K562 (cell line): ENCODE measurements around the gene GRXCR2. TPM values are rescaled to one million over a fixed set of nuclear protein-coding genes. Genes with fewer than 3 reads are reported as not detected.

Experiments used
- ATAC-seq: fragments of 200-7000 bp; cut with Tn5 transposase; 3 replicates; pipeline ENCODE4 v1.9.1; 2020; ENCODE audit warnings: moderate library complexity
- BruUV-seq: library from RNA; stranded (reverse); fragments of 400-500 nt; replicated peaks from 2 replicates; lab custom pipeline; 2021; lab: Mats Ljungman, UMichigan
- CTCF ChIA-PET: fragments of 300-600 bp; formaldehyde crosslinking; extraction: SDS; loops from one replicate; lab custom pipeline; 2021; ENCODE audit warnings: low intra/inter-chr PET ratio; lab: Yijun Ruan, JAX
- POLR2A ChIA-PET: fragments of 300-600, 350-650 bp; sonication (Branson Sonifier 250); formaldehyde crosslinking; extraction: SDS; loops from one replicate; lab custom pipeline; 2021; ENCODE audit warnings: antibody characterized with exemption, inconsistent platforms; lab: Yijun Ruan, JAX
- DNase-seq, 4 experiments: peaks; one replicate each; pipeline versions ENCODE4 v3.0.0 to v3.0.0-alpha.2; 2011 to 2018; ENCODE audit warnings: low spot score in 3 of 4, mixed read lengths in 3 of 4; ENCODE audit errors: extremely low read depth in 1 of 4
- FAIRE-seq: peaks from 2 replicates; lab custom pipeline; 2011; peaks lifted over from hg19 to GRCh38; lab: Jason Lieb, UNC
- H2AFZ ChIP-seq: 2 replicates; pipeline ENCODE4 v1.6.0; 2011; ENCODE audit warnings: low read depth, low read length, control low read depth, inconsistent platforms
- H3K27ac ChIP-seq: fragments of 200-600 bp; 3 replicates; pipeline ENCODE4 v1.8.0; 2011; ENCODE audit warnings: low read depth, mild to moderate bottlenecking, control low read depth, inconsistent platforms, low read length, moderate library complexity, mixed read lengths; ENCODE audit errors: extremely low read depth
- H3K27me3 ChIP-seq, 2 experiments: fragments of 300-600 bp in 1 of 2; 2 replicates in 1 of 2; 3 replicates in 1 of 2; pipeline versions ENCODE4 v1.6.0 to v1.8.0; 2011; ENCODE audit warnings: inconsistent platforms in 2 of 2, low read length in 2 of 2, mild to moderate bottlenecking in 1 of 2, mixed read lengths in 1 of 2, moderate library complexity in 1 of 2; ENCODE audit not compliant: control insufficient read depth in 2 of 2, insufficient read depth in 2 of 2
- H3K36me3 ChIP-seq: fragments of 300-600 bp; 3 replicates; pipeline ENCODE4 v1.8.0; 2011; ENCODE audit warnings: mild to moderate bottlenecking, low read length, inconsistent platforms; ENCODE audit not compliant: control insufficient read depth, insufficient read depth
- H3K4me1 ChIP-seq, 2 experiments: fragments of 200-600 bp in 1 of 2; replicated peaks in 1 of 2; 2 replicates in 1 of 2; 3 replicates in 1 of 2; pipeline versions ENCODE4 v1.5.1 to v1.8.0; 2011; ENCODE audit warnings: inconsistent platforms in 2 of 2, low read length in 2 of 2, mild to moderate bottlenecking in 1 of 2, mixed read lengths in 1 of 2, moderate library complexity in 1 of 2; ENCODE audit not compliant: control insufficient read depth in 2 of 2, insufficient read depth in 2 of 2
- H3K4me2 ChIP-seq: 2 replicates; pipeline ENCODE4 v1.6.1; 2011; ENCODE audit warnings: low read length, control low read depth, inconsistent platforms, mixed read lengths; ENCODE audit not compliant: insufficient read depth
- H3K4me3 ChIP-seq: fragments of 200-600 bp; sonication (generic), shearing (Covaris generic); 2 replicates; pipeline ENCODE4 v1.5.1; 2016; ENCODE audit warnings: control low read depth, inconsistent platforms
- H3K79me2 ChIP-seq: fragments of 200-600 bp; 3 replicates; pipeline ENCODE4 v1.8.0; 2011; ENCODE audit warnings: low read length, inconsistent platforms; ENCODE audit not compliant: control insufficient read depth, insufficient read depth
- H3K9ac ChIP-seq, 2 experiments: 2 replicates each; pipeline versions ENCODE4 v1.6.0 to v1.6.1; 2011; ENCODE audit warnings: low read depth in 2 of 2, low read length in 2 of 2, control low read depth in 1 of 2, inconsistent platforms in 1 of 2, mild to moderate bottlenecking in 1 of 2, mixed read lengths in 1 of 2; ENCODE audit not compliant: insufficient read depth in 1 of 2
- H3K9me1 ChIP-seq: one replicate; pipeline ENCODE4 v1.6.0; 2011; ENCODE audit warnings: inconsistent platforms, mild to moderate bottlenecking, low read length, moderate library complexity; ENCODE audit not compliant: control insufficient read depth, insufficient read depth
- H3K9me3 ChIP-seq: replicated peaks from 2 replicates; pipeline ENCODE4 v1.5.1; 2011; ENCODE audit warnings: low read depth, low read length, inconsistent platforms; ENCODE audit not compliant: control insufficient read depth, insufficient read depth
- H4K20me1 ChIP-seq: replicated peaks from 2 replicates; pipeline ENCODE4 v1.6.1; 2011; ENCODE audit warnings: low read length, inconsistent platforms, mixed read lengths; ENCODE audit not compliant: control insufficient read depth, insufficient read depth
- HMBOX1 ChIP-seq: sonication (generic); IDR thresholded peaks from 2 replicates; pipeline ENCODE4 v1.6.1; 2016
- KAT2B ChIP-seq: IDR thresholded peaks from one replicate; pipeline ENCODE4 v1.6.1; 2012; ENCODE audit warnings: low read depth, mild to moderate bottlenecking, control low read depth, inconsistent platforms, low read length, moderate library complexity
- POLR2B ChIP-seq: fragments of 450-650 bp; IDR thresholded peaks from 2 replicates; pipeline ENCODE4 v1.6.1; 2018; ENCODE audit warnings: low read depth; ENCODE audit not compliant: partially characterized antibody
- RAD21 ChIP-seq, 2 experiments: fragments of 250-450 bp in 1 of 2; fragments of 450-650 bp in 1 of 2; sonication (Bioruptor Pico) in 1 of 2; formaldehyde crosslinking in 1 of 2; IDR thresholded peaks in 1 of 2; conservative IDR thresholded peaks in 1 of 2; 2 replicates each; pipeline versions ENCODE4 v1.4.0 to v1.8.0; 2020 to 2022; ENCODE audit warnings: mild to moderate bottlenecking in 2 of 2, moderate library complexity in 1 of 2
- REST ChIP-seq, 2 experiments: fragments of 450-650 bp; formaldehyde crosslinking in 1 of 2; IDR thresholded peaks; 2 replicates each; pipeline versions ENCODE4 v1.4.0 to v1.6.1; 2014 to 2020; ENCODE audit warnings: mild to moderate bottlenecking in 2 of 2, borderline replicate concordance in 1 of 2, low read depth in 1 of 2
- SMC3 ChIP-seq: conservative IDR thresholded peaks from 2 replicates; pipeline ENCODE4 v1.6.1; 2011; ENCODE audit warnings: low read depth, low read length, improper control_type of control experiment; ENCODE audit not compliant: insufficient read depth
- ZNF511 ChIP-seq: sonication (generic); formaldehyde crosslinking; IDR thresholded peaks from 2 replicates; pipeline ENCODE4 v1.8.0; 2022; ENCODE audit warnings: mild to moderate bottlenecking, missing genetic modification reagents
- WGBS: fragments of 100-300 bp; shearing (Covaris generic); methylation state at CpG from one replicate; pipeline ENCODE4 v1.1.6; 2016; ENCODE audit warnings: low coverage, mixed read lengths; ENCODE audit not compliant: insufficient coverage; ENCODE audit errors: missing lambda C conversion rate; 5-methylcytosine and 5-hydroxymethylcytosine counted together
- in situ Hi-C: fragments of 300-500 bp; cut with MboI; formaldehyde crosslinking; loops from 4 replicates; pipeline ENCODE4 v1.15.0; 2018; ENCODE audit warnings: inconsistent platforms, mixed read lengths
- intact Hi-C: fragments of 100-400 bp; cut with micrococcal nuclease; formaldehyde crosslinking; loops from 2 replicates; pipeline ENCODE4 v1.14.2; 2022
- polyA plus RNA-seq, 8 experiments: library from polyadenylated mRNA; depleted of rRNA in 4 of 8; stranded (reverse) in 5 of 8; unstranded in 3 of 8; fragments of >200 nt; fragmentation: Nextera tagmentation in 2 of 8; fragmentation: Illumina TruSeq in 1 of 8; extraction: Ambion mirVana in 2 of 8; extraction: Trizol in 1 of 8; gene quantifications; 2 replicates each; pipeline versions ENCODE4 v1.2.1 to v1.2.3, GENCODE V29; 2011 to 2014; ENCODE audit warnings: inconsistent platforms in 1 of 8, missing spikeins in 1 of 8
- total RNA-seq, 7 experiments: library from RNA; depleted of rRNA in 6 of 7; stranded (reverse); fragments of >200 nt in 6 of 7; fragmentation: Illumina TruSeq in 2 of 7; extraction: Trizol in 2 of 7; gene quantifications; 2 replicates each; pipeline versions ENCODE4 v1.2.1 to v1.2.3, GENCODE V29; 2011 to 2021; ENCODE audit warnings: low replicate concordance in 1 of 7

Gene GRXCR2
- total and polyA plus RNA-seq, 9 of the 15 experiments (the other 6 are each of a cell fraction or from before 2014, with no cell fraction given), result not detected

- CTCF ChIA-PET, result interaction anchor here (1.6 to 2.0 kb wide), 2 partner anchors 61 to 190 kb away, joined by 6 to 10 read pairs; no protein-coding TSS in a partner anchor
- WGBS, result 35% methylated on average over 3 of the region's 3 CpGs
- no peaks in the 10 kb centered on the region for H3K36me3 ChIP-seq
- H3K4me2 ChIP-seq, result no peak overlapping the region
- peak; percentile 42 for FAIRE-seq
- POLR2A ChIA-PET, result no interaction called here
- peak in 2 of 4 experiments; percentile 31 to 50 for DNase-seq
- peak; percentile 89 for ATAC-seq
- no peaks in the 10 kb centered on the region for H3K9me1 ChIP-seq
- no peaks in the 10 kb centered on the region for H3K27me3 ChIP-seq
- no TSS peak for BruUV-seq
- H2AFZ ChIP-seq, result no peak overlapping the region
- H3K79me2 ChIP-seq, result no peaks in the 10 kb centered on the region
- H3K9ac ChIP-seq, result no peak overlapping the region
- H3K9me3 ChIP-seq, result no peaks in the 10 kb centered on the region; the same call in 1 of the 2 replicates
- H4K20me1 ChIP-seq, result no peaks in the 10 kb centered on the region
- in situ Hi-C loops (loop anchor here (5.0 to 10.0 kb wide), 2 partner anchors 55 to 202 kb away; no protein-coding TSS in a partner anchor), intact Hi-C loops (loop anchor here (1.0 to 2.0 kb wide), 4 partner anchors 52 to 206 kb away; partner anchors contain the start of gene PRELID2)
- no peak overlapping the region for H3K4me3 ChIP-seq
- H3K4me1 ChIP-seq, result no peaks in the 10 kb centered on the region
- no peak overlapping the region for H3K27ac ChIP-seq
- TF ChIP-seq ZNF511 (CRISPR knock-in tag) (no peak), RAD21 (CRISPR knock-in tag; conservative IDR thresholded peaks at IDR 0.05 in 1 of 2, IDR thresholded peaks at IDR 0.05 in 1 of 2) (peak; percentile 33 to 73; a peak in 3 of 4 replicates), POLR2B (no peak), REST (IDR thresholded peaks at IDR 0.05; ENCODE audit: borderline replicate concordance) (peak; percentile 51; the same call in 1 of the 2 replicates), REST (CRISPR knock-in tag; IDR thresholded peaks at IDR 0.05; ENCODE audit: low read depth) (no peak), HMBOX1 (peak; percentile 87), SMC3 (0 out of 2 replicates have a peak, but pooled peaks have one; percentile 15), KAT2B (no peak)
These were observed 14.4 kb upstream of the GRXCR2 start for GRCh38 chr5:145887217-145887616.
